Brain microvascular endothelial cell (primary cell): ENCODE data around the gene RTL3.

ENCODE experiments used
- DNase-seq: peaks from one replicate; pipeline ENCODE4 v3.0.0-alpha.2; 2020
- H3K27ac ChIP-seq: fragments of 250-450 bp; sonication (Bioruptor Pico); 2 replicates; pipeline ENCODE4 v1.5.1; 2020; ENCODE audit warnings: mild to moderate bottlenecking, moderate library complexity
- H3K27me3 ChIP-seq: fragments of 250-450 bp; sonication (Bioruptor Pico); replicated peaks from 2 replicates; pipeline ENCODE4 v1.5.1; 2020; ENCODE audit warnings: mild to moderate bottlenecking
- H3K36me3 ChIP-seq: fragments of 250-450 bp; sonication (Bioruptor Pico); replicated peaks from 2 replicates; pipeline ENCODE4 v1.5.1; 2020; ENCODE audit warnings: mild to moderate bottlenecking
- H3K4me3 ChIP-seq: 2 replicates; pipeline ENCODE4 v1.5.1; 2011; ENCODE audit warnings: low read depth, mild to moderate bottlenecking, control low read depth, low read length, moderate library complexity
- in situ Hi-C: cut with HindIII; loops from 2 replicates; pipeline ENCODE4 v1.10.0; 2017; ENCODE audit warnings: low sequenced_read_pairs, low pct_ligation_motif_present
- TF ChIP-seq, protein P1 (sequence below): IDR thresholded peaks from 2 replicates; pipeline ENCODE4 v1.5.1; 2011; ENCODE audit warnings: low read depth, mild to moderate bottlenecking, moderate library complexity, low read length, control low read depth, inconsistent platforms; ENCODE audit errors: missing control alignments

Gene RTL3

GRCh38 chrX:78614264-78614663 lies 44.9 kb downstream of the RTL3 start:
- no peak for DNase-seq
- TF ChIP-seq, protein P1, sequence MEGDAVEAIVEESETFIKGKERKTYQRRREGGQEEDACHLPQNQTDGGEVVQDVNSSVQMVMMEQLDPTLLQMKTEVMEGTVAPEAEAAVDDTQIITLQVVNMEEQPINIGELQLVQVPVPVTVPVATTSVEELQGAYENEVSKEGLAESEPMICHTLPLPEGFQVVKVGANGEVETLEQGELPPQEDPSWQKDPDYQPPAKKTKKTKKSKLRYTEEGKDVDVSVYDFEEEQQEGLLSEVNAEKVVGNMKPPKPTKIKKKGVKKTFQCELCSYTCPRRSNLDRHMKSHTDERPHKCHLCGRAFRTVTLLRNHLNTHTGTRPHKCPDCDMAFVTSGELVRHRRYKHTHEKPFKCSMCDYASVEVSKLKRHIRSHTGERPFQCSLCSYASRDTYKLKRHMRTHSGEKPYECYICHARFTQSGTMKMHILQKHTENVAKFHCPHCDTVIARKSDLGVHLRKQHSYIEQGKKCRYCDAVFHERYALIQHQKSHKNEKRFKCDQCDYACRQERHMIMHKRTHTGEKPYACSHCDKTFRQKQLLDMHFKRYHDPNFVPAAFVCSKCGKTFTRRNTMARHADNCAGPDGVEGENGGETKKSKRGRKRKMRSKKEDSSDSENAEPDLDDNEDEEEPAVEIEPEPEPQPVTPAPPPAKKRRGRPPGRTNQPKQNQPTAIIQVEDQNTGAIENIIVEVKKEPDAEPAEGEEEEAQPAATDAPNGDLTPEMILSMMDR, result no peak
- no peaks in the 10 kb centered on the region for H3K36me3 ChIP-seq
- no peaks in the 10 kb centered on the region for H3K27me3 ChIP-seq
- no peak overlapping the region for H3K4me3 ChIP-seq
- in situ Hi-C loops, result no loop called here
- H3K27ac ChIP-seq, result no peak overlapping the region
